GM12873 (cell line): ENCODE data around the gene IWS1.

ENCODE experiments used
- CTCF ChIP-seq: IDR thresholded peaks from 2 replicates; pipeline ENCODE4 v1.5.1; 2012; ENCODE audit warnings: low read depth, mild to moderate bottlenecking, moderate library complexity, low read length, control low read depth; ENCODE audit not compliant: insufficient read depth; ENCODE audit errors: missing control alignments

The IWS1 gene

GRCh38 chr2:127564429-127565260, 38.4 kb upstream of the IWS1 start:
- no peak for TF ChIP-seq CTCF

- TF ChIP-seq CTCF = no peak
Measured at GRCh38 chr2:127563458-127564428, 37.5 kb upstream of the IWS1 start.

GRCh38 chr2:127562936-127563335, 36.6 kb upstream of the IWS1 start:
- no peak for TF ChIP-seq CTCF

GRCh38 chr2:127561371-127561770, 35.1 kb upstream of the IWS1 start:
- no peak for TF ChIP-seq CTCF

GRCh38 chr2:127560931-127561280, 34.6 kb upstream of the IWS1 start:
- TF ChIP-seq CTCF = no peak

- TF ChIP-seq CTCF = no peak
Measured at GRCh38 chr2:127560201-127560930, 34.1 kb upstream of the IWS1 start.
